Fibroblast of skin of scalp (primary cell): ENCODE results near the gene CD163L1. TPM values are rescaled to one million over a fixed set of nuclear protein-coding genes. Genes with fewer than 3 reads are reported as not detected.
"Not testable (repeated sequence)": the region's sequence is repeated elsewhere in the genome, so short reads cannot be mapped to it uniquely, and the experiment has no call there.

ENCODE experiments used
- DNase-seq: peaks from one replicate; pipeline ENCODE4 v3.0.0-alpha.2; 2013
- polyA plus RNA-seq, 2 experiments: library from polyadenylated mRNA; unstranded; fragments of 120-200 nt; gene quantifications; one replicate each; pipeline ENCODE4 v1.2.1, GENCODE V29; 2013; ENCODE audit not compliant: insufficient read length in 2 of 2

The CD163L1 gene
- 1.7 TPM for polyA plus RNA-seq (2013, experiment 1 of 2; ENCODE audit: insufficient read length)
- polyA plus RNA-seq (2013, experiment 2 of 2; ENCODE audit: insufficient read length): 2.4 TPM

- no peak for DNase-seq
Measured at GRCh38 chr12:7444076-7444475, at the start of gene CD163L1. TSS of gene CD163L1 (minus strand) at chr12:7444153. CDS start at chr12:7444127, 26 bp downstream.

GRCh38 chr12:7493006-7493405 is 49.1 kb upstream of the CD163L1 start:
- DNase-seq: no peak

GRCh38 chr12:7486512-7486911 is 42.6 kb upstream of the CD163L1 start:
- DNase-seq: no peak

- DNase-seq: no peak
Measured at GRCh38 chr12:7485095-7485494, 41.1 kb upstream of the CD163L1 start.

- DNase-seq: no peak
Measured at GRCh38 chr12:7483343-7483742, 39.4 kb upstream of the CD163L1 start.

- peak; percentile 14 for DNase-seq
Measured at GRCh38 chr12:7479771-7480170, 35.8 kb upstream of the CD163L1 start.

- DNase-seq: no peak
Measured at GRCh38 chr12:7472060-7472459, 28.1 kb upstream of the CD163L1 start.

- DNase-seq: peak; percentile 47
Measured at GRCh38 chr12:7460375-7461259, 16.7 kb upstream of the CD163L1 start.

- DNase-seq: no peak
Measured at GRCh38 chr12:7459973-7460372, 16.0 kb upstream of the CD163L1 start.

- DNase-seq: no peak
Measured at GRCh38 chr12:7451756-7452155, 7.8 kb upstream of the CD163L1 start.

- no peak for DNase-seq
Measured at GRCh38 chr12:7450667-7451066, 6.7 kb upstream of the CD163L1 start.

GRCh38 chr12:7448099-7448498 is 4.1 kb upstream of the CD163L1 start:
- no peak for DNase-seq

GRCh38 chr12:7444537-7444936 is 584 bp upstream of the CD163L1 start:
- no peak for DNase-seq

- peak; percentile 3 for DNase-seq
Measured at GRCh38 chr12:7441216-7441615, 2.7 kb downstream of the CD163L1 start.

GRCh38 chr12:7439579-7440505 is 4.1 kb downstream of the CD163L1 start:
- peak; percentile 76 for DNase-seq

GRCh38 chr12:7438291-7438995 is 5.5 kb downstream of the CD163L1 start:
- DNase-seq: not testable (repeated sequence)

- DNase-seq: not testable (repeated sequence)
Measured at GRCh38 chr12:7437494-7437893, 6.5 kb downstream of the CD163L1 start.

GRCh38 chr12:7434670-7435069 is 9.3 kb downstream of the CD163L1 start:
- no peak for DNase-seq

- peak; percentile 82 for DNase-seq
Measured at GRCh38 chr12:7433276-7433822, 10.6 kb downstream of the CD163L1 start.

- DNase-seq: peak; percentile 42
Measured at GRCh38 chr12:7431993-7432685, 11.8 kb downstream of the CD163L1 start.

GRCh38 chr12:7411343-7411742 is 32.6 kb downstream of the CD163L1 start:
- no peak for DNase-seq
